H1 (cell line): Measurements from ENCODE around the gene SCNN1B. TPM values are rescaled to one million over a fixed set of nuclear protein-coding genes. Genes with fewer than 3 reads are reported as not detected.

Experiments
- CTCF ChIA-PET: fragments of 300-600 bp; sonication (Branson Sonifier 250); formaldehyde crosslinking; loops from one replicate; lab custom pipeline; 2021; ENCODE audit not compliant: partially characterized antibody; lab: Charles Lee
- POLR2A ChIA-PET: fragments of 300-600 bp; sonication (Branson Sonifier 250); formaldehyde crosslinking; loops from one replicate; lab custom pipeline; 2021; ENCODE audit warnings: inconsistent platforms; ENCODE audit not compliant: partially characterized antibody; lab: Charles Lee
- DNase-seq, 2 experiments: peaks; one replicate each; pipeline versions ENCODE4 v3.0.0 to v3.0.0-alpha.2; 2010 to 2022; ENCODE audit warnings: low spot score in 2 of 2, low read depth in 1 of 2, mixed read lengths in 1 of 2
- FAIRE-seq: peaks from 2 replicates; lab custom pipeline; 2011; peaks lifted over from hg19 to GRCh38; lab: Jason Lieb, UNC
- H2AFZ ChIP-seq: 2 replicates; pipeline ENCODE4 v1.8.1; 2012; ENCODE audit warnings: low read length, inconsistent platforms
- H2AK5ac ChIP-seq: 2 replicates; pipeline ENCODE4 v1.6.1; 2013; ENCODE audit warnings: low read depth, low read length
- H2BK120ac ChIP-seq: replicated peaks from 2 replicates; pipeline ENCODE3; 2013; ENCODE audit warnings: low read depth, low read length, inconsistent platforms
- H2BK12ac ChIP-seq: 2 replicates; pipeline ENCODE4 v1.6.1; 2013; ENCODE audit warnings: low read depth, low read length
- H2BK15ac ChIP-seq: 2 replicates; pipeline ENCODE4 v1.6.1; 2013; ENCODE audit warnings: low read length
- H2BK20ac ChIP-seq: 2 replicates; pipeline ENCODE4 v1.6.1; 2013; ENCODE audit warnings: low read length
- H2BK5ac ChIP-seq: 2 replicates; pipeline ENCODE4 v1.6.1; 2013; ENCODE audit warnings: low read depth, low read length
- H3K14ac ChIP-seq: 2 replicates; pipeline ENCODE4 v1.6.1; 2013; ENCODE audit warnings: inconsistent platforms; ENCODE audit not compliant: insufficient read length
- H3K18ac ChIP-seq: 2 replicates; pipeline ENCODE4 v1.6.1; 2013; ENCODE audit warnings: low read length; ENCODE audit errors: extremely low read depth
- H3K23ac ChIP-seq: 2 replicates; pipeline ENCODE4 v1.6.1; 2013; ENCODE audit warnings: inconsistent platforms; ENCODE audit not compliant: insufficient read length
- H3K23me2 ChIP-seq: 2 replicates; pipeline ENCODE4 v1.6.1; 2013; ENCODE audit warnings: low read depth, low read length
- H3K27ac ChIP-seq: 2 replicates; pipeline ENCODE4 v1.6.1; 2011; ENCODE audit warnings: low read depth, low read length, inconsistent platforms
- H3K27me3 ChIP-seq, 4 experiments: replicated peaks in 1 of 4; 1 replicate in 1 of 4; 2 replicates in 3 of 4; pipeline versions ENCODE4 v1.6.1 to v1.8.1; 2011 to 2013; ENCODE audit warnings: low read length in 3 of 4, mild to moderate bottlenecking in 3 of 4, inconsistent platforms in 2 of 4, mixed read lengths in 2 of 4, moderate library complexity in 1 of 4; ENCODE audit not compliant: control insufficient read depth in 3 of 4, insufficient read depth in 3 of 4; ENCODE audit errors: extremely low read depth in 1 of 4
- H3K36me3 ChIP-seq, 4 experiments: 2 replicates each; pipeline versions ENCODE4 v1.6.1 to v1.8.1; 2011 to 2013; ENCODE audit warnings: mild to moderate bottlenecking in 4 of 4, low read length in 3 of 4, moderate library complexity in 2 of 4, control low read depth in 1 of 4, inconsistent platforms in 1 of 4; ENCODE audit not compliant: insufficient read depth in 4 of 4, control insufficient read depth in 2 of 4
- H3K4ac ChIP-seq: replicated peaks from 2 replicates; pipeline ENCODE3; 2013; ENCODE audit warnings: low read length, low read depth, mixed read lengths, inconsistent platforms; ENCODE audit not compliant: insufficient read length
- H3K4me1 ChIP-seq, 4 experiments: replicated peaks in 1 of 4; 1 replicate in 1 of 4; 2 replicates in 3 of 4; pipeline versions ENCODE4 v1.6.1 to v1.8.1; 2011 to 2013; ENCODE audit warnings: low read length in 3 of 4, inconsistent platforms in 2 of 4, mixed read lengths in 1 of 4; ENCODE audit not compliant: insufficient read depth in 4 of 4, control insufficient read depth in 3 of 4
- H3K4me2 ChIP-seq, 2 experiments: 2 replicates each; pipeline versions ENCODE4 v1.6.1 to v1.8.1; 2011 to 2013; ENCODE audit warnings: low read depth in 2 of 2, low read length in 2 of 2, control low read depth in 1 of 2, inconsistent platforms in 1 of 2, mild to moderate bottlenecking in 1 of 2; ENCODE audit not compliant: insufficient read depth in 1 of 2
- H3K4me3 ChIP-seq, 4 experiments: fragments of 200-600, 300-600 bp in 1 of 4; sonication (generic), shearing (Covaris generic), sonication (Bioruptor Twin) in 1 of 4; 2 replicates each; pipeline versions ENCODE4 v1.5.1 to v1.8.1; 2011 to 2016; ENCODE audit warnings: low read length in 4 of 4, low read depth in 3 of 4, control low read depth in 2 of 4, inconsistent platforms in 2 of 4, mild to moderate bottlenecking in 2 of 4, mixed read lengths in 1 of 4, moderate library complexity in 1 of 4; ENCODE audit not compliant: insufficient read depth in 2 of 4; ENCODE audit errors: extremely low read depth in 1 of 4
- H3K56ac ChIP-seq: replicated peaks from 2 replicates; pipeline ENCODE3; 2013; ENCODE audit warnings: low read depth, mild to moderate bottlenecking, mixed read lengths, low read length, inconsistent platforms; ENCODE audit not compliant: insufficient read length
- H3K79me1 ChIP-seq: 2 replicates; pipeline ENCODE4 v1.6.1; 2013; ENCODE audit warnings: low read depth, low read length, control low read depth
- H3K79me2 ChIP-seq, 2 experiments: 2 replicates each; pipeline versions ENCODE4 v1.6.1 to v1.8.1; 2012 to 2013; ENCODE audit warnings: low read length in 2 of 2, mild to moderate bottlenecking in 2 of 2, inconsistent platforms in 1 of 2; ENCODE audit not compliant: insufficient read depth in 2 of 2, control insufficient read depth in 1 of 2
- H3K9ac ChIP-seq, 4 experiments: replicated peaks in 1 of 4; 1 replicate in 1 of 4; 2 replicates in 3 of 4; pipeline versions ENCODE4 v1.6.1 to v1.8.1; 2011 to 2013; ENCODE audit warnings: low read depth in 3 of 4, low read length in 3 of 4, control low read depth in 2 of 4, mild to moderate bottlenecking in 2 of 4, moderate library complexity in 2 of 4, inconsistent platforms in 1 of 4; ENCODE audit errors: extremely low read depth in 1 of 4
- H3K9me3 ChIP-seq, 2 experiments: 2 replicates each; pipeline versions ENCODE4 v1.6.1 to v1.8.1; 2012 to 2013; ENCODE audit warnings: mild to moderate bottlenecking in 2 of 2, moderate library complexity in 2 of 2, control low read depth in 1 of 2, inconsistent platforms in 1 of 2, low read depth in 1 of 2, low read length in 1 of 2, mixed read lengths in 1 of 2; ENCODE audit not compliant: insufficient read depth in 2 of 2
- H4K20me1 ChIP-seq, 2 experiments: replicated peaks in 1 of 2; 2 replicates each; pipeline versions ENCODE3 to v1.8.1; 2011 to 2013; ENCODE audit warnings: inconsistent platforms in 2 of 2, low read length in 2 of 2, mild to moderate bottlenecking in 1 of 2; ENCODE audit not compliant: insufficient read depth in 2 of 2, control insufficient read depth in 1 of 2
- H4K5ac ChIP-seq: 2 replicates; pipeline ENCODE4 v1.6.1; 2013; ENCODE audit warnings: low read length, low read depth, mixed read lengths, inconsistent platforms; ENCODE audit not compliant: insufficient read length
- H4K8ac ChIP-seq: 2 replicates; pipeline ENCODE4 v1.8.0; 2013; ENCODE audit warnings: mild to moderate bottlenecking, moderate library complexity, low read length, inconsistent platforms; ENCODE audit not compliant: insufficient read depth; ENCODE audit errors: extremely low read depth
- H4K91ac ChIP-seq: replicated peaks from 2 replicates; pipeline ENCODE3; 2013; ENCODE audit warnings: low read length, mixed read lengths, inconsistent platforms; ENCODE audit not compliant: insufficient read length
- CEBPB ChIP-seq: IDR thresholded peaks from 2 replicates; pipeline ENCODE4 v1.6.1; 2012; ENCODE audit warnings: low read depth, low read length
- NANOG ChIP-seq: IDR thresholded peaks from 2 replicates; pipeline ENCODE4 v1.6.1; 2011; ENCODE audit warnings: low read length, low read depth, mild to moderate bottlenecking, inconsistent platforms; ENCODE audit not compliant: insufficient read depth, poor library complexity, severe bottlenecking
- NRF1 ChIP-seq: IDR thresholded peaks from 2 replicates; pipeline ENCODE4 v1.6.1; 2011; ENCODE audit warnings: mild to moderate bottlenecking, low read depth, low read length, improper control_type of control experiment
- TEAD4 ChIP-seq: IDR thresholded peaks from 2 replicates; pipeline ENCODE4 v1.6.1; 2012; ENCODE audit warnings: low read depth, low read length, inconsistent platforms, mixed read lengths
- WGBS, 2 experiments: shearing (Covaris generic) in 1 of 2; methylation state at CpG; one replicate each; pipeline versions ENCODE4 v1.1.6 to v1.1.7; 2013 to 2015; ENCODE audit warnings: low lambda C conversion rate in 2 of 2, mixed read lengths in 2 of 2, inconsistent platforms in 1 of 2, low coverage in 1 of 2, missing lambda C conversion rate in 1 of 2; ENCODE audit not compliant: insufficient replicate concordance in 2 of 2, insufficient coverage in 1 of 2, insufficient read length in 1 of 2; ENCODE audit errors: extremely low coverage in 1 of 2, missing lambda C conversion rate in 1 of 2; 5-methylcytosine and 5-hydroxymethylcytosine counted together
- polyA plus RNA-seq, 7 experiments: library from polyadenylated mRNA; depleted of rRNA in 3 of 7; stranded (reverse) in 5 of 7; unstranded in 2 of 7; fragments of >200 nt in 5 of 7; fragments of 200-250 nt in 2 of 7; gene quantifications; 1 replicate in 5 of 7; 2 replicates in 1 of 7; 4 replicates in 1 of 7; pipeline versions ENCODE4 v1.2.1 to v1.2.3, GENCODE V29; 2011 to 2013; ENCODE audit warnings: missing spikeins in 2 of 7, mixed read lengths in 2 of 7
- total RNA-seq: library from RNA; stranded (reverse); fragmentation: NEBNext Ultra II Directional; extraction: Animal tissue kit (Norgen Biotek cat#: 25700); gene quantifications from 2 replicates; pipeline ENCODE4 v1.2.1, GENCODE V29; 2021
- TF ChIP-seq, protein P1 (sequence below): IDR thresholded peaks from 2 replicates; pipeline ENCODE4 v1.6.1; 2012; ENCODE audit warnings: inconsistent platforms

The SCNN1B gene
- total and polyA plus RNA-seq, 2 of the 8 experiments (the other 6 are each of a cell fraction or from before 2014, with no cell fraction given) = 0.20 to 0.95 TPM

DNA sequence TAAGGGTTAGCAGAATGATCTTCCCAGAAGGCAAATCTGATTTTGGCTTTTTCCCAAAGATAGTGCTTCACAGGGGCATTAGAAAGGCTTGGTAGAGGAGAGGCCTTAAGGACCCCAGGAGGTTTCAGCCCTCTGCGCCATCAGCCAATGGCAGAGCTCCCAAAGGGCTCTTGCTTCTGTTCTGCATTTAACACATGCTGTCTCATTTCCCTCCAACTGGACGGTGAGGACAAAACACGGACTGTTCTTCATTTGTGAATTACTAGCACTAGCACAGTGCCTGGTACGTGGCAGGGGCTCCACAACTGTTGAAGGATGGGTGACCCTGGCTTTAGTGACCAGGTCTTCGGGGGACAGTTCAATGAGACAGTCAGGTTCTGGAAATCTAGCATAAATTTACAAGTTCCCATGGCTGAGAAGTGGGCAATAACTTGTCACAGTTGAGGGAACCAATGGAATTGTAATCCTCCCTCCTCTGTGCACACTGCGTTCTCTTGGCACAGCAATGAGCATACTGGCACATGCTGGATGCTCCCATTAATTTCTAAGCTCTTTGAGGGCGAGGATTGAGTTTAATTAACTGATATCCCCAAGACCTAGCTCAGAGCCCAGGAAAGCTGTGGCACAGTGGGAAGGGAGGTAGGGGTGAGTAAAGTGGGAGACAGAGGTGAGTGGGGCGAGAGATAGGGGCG is 105.5 kb downstream of the SCNN1B start:
- no peak overlapping the region for H4K91ac ChIP-seq
- H2AFZ ChIP-seq = no peak overlapping the region
- H3K27ac ChIP-seq = no peak overlapping the region; the same call in 1 of the 2 replicates
- H2BK20ac ChIP-seq = no peak overlapping the region
- WGBS, 2 experiments = 87% methylated on average over 9 of the region's 9 CpGs; no CpG with 5 or more reads in 1 of the 2 experiments
- H3K79me2 ChIP-seq = no peaks in the 10 kb centered on the region
- DNase-seq (no peak), FAIRE-seq (no peak)
- H3K4me1 ChIP-seq = peaks cover 4 to 14% (median 9%) of the 10 kb centered on the region in 4 experiments
- no peak overlapping the region for H2BK120ac ChIP-seq
- H3K4ac ChIP-seq = no peak overlapping the region
- H3K36me3 ChIP-seq = peaks cover 6 to 30% (median 7%) of the 10 kb centered on the region in 4 experiments; a peak in 5 of 8 replicates
- no peak overlapping the region for H4K5ac ChIP-seq
- no peak overlapping the region; the same call in 1 of the 2 replicates for H2BK12ac ChIP-seq
- no peaks in the 10 kb centered on the region for H3K27me3 ChIP-seq
- H3K23ac ChIP-seq = no peak overlapping the region
- H3K14ac ChIP-seq = no peak overlapping the region
- H4K20me1 ChIP-seq = no peaks in the 10 kb centered on the region
- H3K4me2 ChIP-seq = no peak overlapping the region
- no peak overlapping the region for H3K18ac ChIP-seq
- no peaks in the 10 kb centered on the region for H3K79me1 ChIP-seq
- CTCF ChIA-PET = interaction anchor here (8.4 kb wide), 1 partner anchor 27 kb away, joined by 53 read pairs; no protein-coding TSS in a partner anchor
- H3K9ac ChIP-seq = no peak overlapping the region
- POLR2A ChIA-PET = interaction anchor here (2.3 kb wide), 1 partner anchor 9 kb away, joined by 15 read pairs; no protein-coding TSS in a partner anchor
- no peaks in the 10 kb centered on the region for H3K9me3 ChIP-seq
- no peak overlapping the region for H3K56ac ChIP-seq
- peak overlapping the region; percentile 3; the same call in 1 of the 2 replicates for H2BK15ac ChIP-seq
- no peak overlapping the region for H4K8ac ChIP-seq
- no peaks in the 10 kb centered on the region for H3K23me2 ChIP-seq
- H3K4me3 ChIP-seq = no peak overlapping the region
- no peak overlapping the region for H2BK5ac ChIP-seq
- H2AK5ac ChIP-seq = no peak overlapping the region
- TF ChIP-seq, protein P1, sequence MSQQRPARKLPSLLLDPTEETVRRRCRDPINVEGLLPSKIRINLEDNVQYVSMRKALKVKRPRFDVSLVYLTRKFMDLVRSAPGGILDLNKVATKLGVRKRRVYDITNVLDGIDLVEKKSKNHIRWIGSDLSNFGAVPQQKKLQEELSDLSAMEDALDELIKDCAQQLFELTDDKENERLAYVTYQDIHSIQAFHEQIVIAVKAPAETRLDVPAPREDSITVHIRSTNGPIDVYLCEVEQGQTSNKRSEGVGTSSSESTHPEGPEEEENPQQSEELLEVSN = no peak
- TF ChIP-seq TEAD4 (no peak), CEBPB (no peak), NANOG (no peak), NRF1 (no peak)
